Psoas muscle (tissue), 7 donors: ENCODE measurements around the gene CERKL. TPM values are rescaled to one million over a fixed set of nuclear protein-coding genes. Genes with fewer than 3 reads are reported as not detected.

Source experiments
- polyA plus RNA-seq, 3 donors: library from polyadenylated mRNA; stranded (reverse); fragments of 200-250 nt; gene quantifications; one replicate each; pipeline ENCODE4 v1.2.3, GENCODE V29; 2013
- total RNA-seq, 4 donors: library from RNA; stranded (reverse); fragmentation: NEBNext Ultra II Directional in 2 of 4; extraction: Animal tissue kit (Norgen Biotek cat#: 25700) in 2 of 4; gene quantifications; one replicate each; pipeline versions ENCODE4 v1.2.1 to v1.2.4, GENCODE V29; 2021 to 2023
- donor health status: healthy with polysubstance abuse.
- donor health status: DM: no; HTN: no; CAD: no; lungs with moderate emphysema.
- donor health status: Bipolar disorder and iron deficiency.
- donor health status: healthy.
- donor health status: DM: no; HTN: no; CAD: no.
- donor health status: DM: no; HTN: no; CAD: no.
- donor health status: DM: yes; HTN: yes; CAD: no.

CERKL gene
- total and polyA plus RNA-seq, 7 donors, result not detected

Other genes starting within 250 kb of the CERKL start
- gene ITGA4, start 199.7 kb downstream of the CERKL start, total RNA-seq, result 1 to 10 TPM in 3 of 4 donors, under 1 TPM in 1; 0.85 to 2.6 (median 1.8) TPM
- under 1 TPM; 0.16 to 0.27 (median 0.20) TPM for gene ITGA4, start 199.7 kb downstream of the CERKL start, polyA plus RNA-seq
- not detected for gene NEUROD1, start 23.4 kb upstream of the CERKL start, total RNA-seq
- not detected for gene NEUROD1, start 23.4 kb upstream of the CERKL start, polyA plus RNA-seq
- 10 to 100 TPM; 46.0 to 73.3 (median 65.9) TPM for gene ITPRID2, start 234.6 kb upstream of the CERKL start, total RNA-seq
- 10 to 100 TPM; 31.6 to 56.4 (median 36.8) TPM for gene ITPRID2, start 234.6 kb upstream of the CERKL start, polyA plus RNA-seq